GM10266 (cell line): ENCODE results near the gene ECE1.

Source experiments
- DNase-seq: peaks from one replicate; pipeline ENCODE4 v3.0.0; 2012; ENCODE audit errors: extremely low spot score
- TF ChIP-seq, protein P1 (sequence below): IDR thresholded peaks from 2 replicates; pipeline ENCODE4 v1.5.1; 2012; ENCODE audit warnings: mild to moderate bottlenecking, low read depth; ENCODE audit not compliant: control insufficient read depth, insufficient read depth; ENCODE audit errors: missing control alignments

Gene ECE1

DNA sequence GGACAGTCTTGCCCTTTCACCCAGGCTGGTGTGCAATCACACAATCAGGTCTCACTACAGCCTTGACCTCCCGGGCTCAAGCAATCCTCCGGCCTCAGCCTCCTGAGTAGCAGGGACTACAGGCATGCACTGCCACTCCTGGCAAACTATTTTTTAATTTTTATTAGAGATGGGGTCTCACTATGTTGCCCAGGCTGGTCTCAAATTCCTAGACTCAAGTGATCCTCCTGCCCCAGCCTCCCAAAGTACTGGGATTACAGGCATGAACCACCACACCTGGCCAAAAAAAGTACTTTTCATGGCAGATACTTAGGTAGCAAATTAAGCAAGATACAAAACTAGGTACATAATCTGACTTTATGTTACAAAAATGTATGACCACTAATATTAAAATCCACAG lies 121.8 kb downstream of the ECE1 start:
- TF ChIP-seq, protein P1, sequence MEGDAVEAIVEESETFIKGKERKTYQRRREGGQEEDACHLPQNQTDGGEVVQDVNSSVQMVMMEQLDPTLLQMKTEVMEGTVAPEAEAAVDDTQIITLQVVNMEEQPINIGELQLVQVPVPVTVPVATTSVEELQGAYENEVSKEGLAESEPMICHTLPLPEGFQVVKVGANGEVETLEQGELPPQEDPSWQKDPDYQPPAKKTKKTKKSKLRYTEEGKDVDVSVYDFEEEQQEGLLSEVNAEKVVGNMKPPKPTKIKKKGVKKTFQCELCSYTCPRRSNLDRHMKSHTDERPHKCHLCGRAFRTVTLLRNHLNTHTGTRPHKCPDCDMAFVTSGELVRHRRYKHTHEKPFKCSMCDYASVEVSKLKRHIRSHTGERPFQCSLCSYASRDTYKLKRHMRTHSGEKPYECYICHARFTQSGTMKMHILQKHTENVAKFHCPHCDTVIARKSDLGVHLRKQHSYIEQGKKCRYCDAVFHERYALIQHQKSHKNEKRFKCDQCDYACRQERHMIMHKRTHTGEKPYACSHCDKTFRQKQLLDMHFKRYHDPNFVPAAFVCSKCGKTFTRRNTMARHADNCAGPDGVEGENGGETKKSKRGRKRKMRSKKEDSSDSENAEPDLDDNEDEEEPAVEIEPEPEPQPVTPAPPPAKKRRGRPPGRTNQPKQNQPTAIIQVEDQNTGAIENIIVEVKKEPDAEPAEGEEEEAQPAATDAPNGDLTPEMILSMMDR: no peak

More for the DNA sequence above, 121.8 kb downstream of the ECE1 start:
- no peak for DNase-seq
